DND-41 (cell line): ENCODE data around the gene NEAT1.

ENCODE experiments used
- ATAC-seq: fragments of 200-7000 bp; cut with Tn5 transposase; 3 replicates; pipeline ENCODE4 v1.9.1; 2021; ENCODE audit warnings: low read depth; ENCODE audit not compliant: insufficient read depth
- DNase-seq: peaks from one replicate; pipeline ENCODE4 v3.0.0-alpha.2; 2020
- H2AFZ ChIP-seq: 2 replicates; pipeline ENCODE4 v1.6.0; 2012; ENCODE audit warnings: low read depth, low read length
- H3K27ac ChIP-seq: 2 replicates; pipeline ENCODE4 v1.5.1; 2012; ENCODE audit warnings: low read length, inconsistent platforms
- H3K27me3 ChIP-seq: fragments of 200-600 bp; sonication (generic); 2 replicates; pipeline ENCODE4 v1.6.0; 2012; ENCODE audit warnings: low read length, mild to moderate bottlenecking, inconsistent platforms; ENCODE audit not compliant: insufficient read depth, poor library complexity
- H3K36me3 ChIP-seq: 2 replicates; pipeline ENCODE4 v1.5.1; 2012; ENCODE audit warnings: low read length, inconsistent platforms; ENCODE audit not compliant: insufficient read depth
- H3K4me1 ChIP-seq: 2 replicates; pipeline ENCODE4 v1.5.1; 2012; ENCODE audit warnings: mild to moderate bottlenecking, low read length; ENCODE audit not compliant: insufficient read depth
- H3K4me2 ChIP-seq: 2 replicates; pipeline ENCODE4 v1.6.0; 2012; ENCODE audit warnings: mild to moderate bottlenecking, moderate library complexity, low read length, inconsistent platforms; ENCODE audit not compliant: insufficient read depth
- H3K4me3 ChIP-seq, 2 experiments: fragments of 200-600 bp in 1 of 2; shearing (Covaris generic) in 1 of 2; 2 replicates each; pipeline ENCODE4 v1.5.1; 2012 to 2016; ENCODE audit warnings: inconsistent platforms in 2 of 2, low read length in 2 of 2, mild to moderate bottlenecking in 2 of 2, low read depth in 1 of 2, moderate library complexity in 1 of 2
- H3K79me2 ChIP-seq: 2 replicates; pipeline ENCODE4 v1.6.0; 2012; ENCODE audit warnings: low read length, inconsistent platforms; ENCODE audit not compliant: insufficient read depth
- H3K9ac ChIP-seq: 2 replicates; pipeline ENCODE4 v1.6.0; 2012; ENCODE audit warnings: low read depth, mild to moderate bottlenecking, inconsistent platforms, low read length, moderate library complexity
- H3K9me3 ChIP-seq: 2 replicates; pipeline ENCODE4 v1.5.1; 2012; ENCODE audit warnings: low read length, moderate library complexity, mild to moderate bottlenecking, inconsistent platforms; ENCODE audit not compliant: insufficient read depth, severe bottlenecking
- H4K20me1 ChIP-seq: 2 replicates; pipeline ENCODE4 v1.6.0; 2012; ENCODE audit warnings: low read length; ENCODE audit not compliant: insufficient read depth
- EZH2 ChIP-seq: IDR thresholded peaks from 3 replicates; pipeline ENCODE4 v1.6.1; 2012; ENCODE audit warnings: borderline replicate concordance, low read depth, mild to moderate bottlenecking, moderate library complexity, low read length, inconsistent platforms; ENCODE audit not compliant: severe bottlenecking
- TF ChIP-seq, protein P1 (sequence below): IDR thresholded peaks from 2 replicates; pipeline ENCODE4 v1.5.1; 2012; ENCODE audit warnings: borderline replicate concordance, low read length, moderate library complexity, mild to moderate bottlenecking; ENCODE audit not compliant: poor library complexity, severe bottlenecking; ENCODE audit errors: extremely low read depth

The NEAT1 gene

DNA sequence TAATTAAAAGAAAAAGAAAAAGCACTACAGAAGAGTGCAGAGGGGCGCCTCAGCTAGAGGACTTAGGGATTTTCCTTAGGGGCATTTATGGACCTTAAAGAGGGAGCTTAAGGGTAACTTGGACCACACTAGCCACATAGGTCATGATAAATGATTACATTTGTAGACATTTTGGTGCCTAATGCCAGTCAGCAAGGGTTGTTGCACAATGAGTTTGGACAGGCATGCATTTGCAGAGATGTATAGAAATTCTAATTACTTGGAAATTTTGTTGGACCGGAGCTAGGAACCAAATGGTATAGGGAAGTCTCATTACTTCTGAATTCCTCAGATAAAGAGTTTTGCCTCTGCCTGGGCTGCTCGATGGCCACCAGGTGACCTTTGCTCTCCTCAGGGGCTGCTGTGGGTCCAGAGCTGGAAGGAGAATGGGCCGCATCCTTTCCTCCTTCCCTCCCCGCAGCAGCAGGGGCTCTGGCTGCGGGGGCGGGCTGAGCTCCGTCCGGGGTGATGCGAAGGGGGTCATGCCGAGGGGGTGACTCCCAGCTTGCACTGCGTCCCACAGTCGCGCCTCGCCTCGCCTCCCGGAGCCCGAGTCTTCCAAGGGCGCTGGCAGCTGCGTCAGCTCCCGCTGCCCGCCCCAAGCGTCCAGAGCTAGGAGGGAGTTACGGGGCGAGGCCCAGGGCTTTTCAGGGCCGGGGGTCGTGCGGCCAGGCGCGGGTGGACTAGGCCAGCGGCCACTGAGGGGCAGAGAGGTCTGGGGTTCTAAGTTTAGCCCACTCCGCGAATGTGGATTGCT, 56.0 kb downstream of the NEAT1 start:
- ATAC-seq (no peak), DNase-seq (no peak)
- Histone ChIP-seq H3K4me1 (peaks cover 21% of the 10 kb centered on the region), H3K4me3 (peak overlapping the region in 1 of 2 experiments; percentile 68; a peak in 2 of 4 replicates), H3K27ac (peak overlapping the region; percentile 68), H3K9me3 (no peaks in the 10 kb centered on the region), H2AFZ (peak overlapping the region; percentile 41; the same call in 1 of the 2 replicates), H3K9ac (peak overlapping the region; percentile 88), H3K27me3 (no peaks in the 10 kb centered on the region), H4K20me1 (no peaks in the 10 kb centered on the region), H3K4me2 (peak overlapping the region; percentile 72; the same call in 1 of the 2 replicates), H3K36me3 (no peaks in the 10 kb centered on the region; the same call in 1 of the 2 replicates), H3K79me2 (peaks cover 25% of the 10 kb centered on the region)
- TF ChIP-seq, protein P1, sequence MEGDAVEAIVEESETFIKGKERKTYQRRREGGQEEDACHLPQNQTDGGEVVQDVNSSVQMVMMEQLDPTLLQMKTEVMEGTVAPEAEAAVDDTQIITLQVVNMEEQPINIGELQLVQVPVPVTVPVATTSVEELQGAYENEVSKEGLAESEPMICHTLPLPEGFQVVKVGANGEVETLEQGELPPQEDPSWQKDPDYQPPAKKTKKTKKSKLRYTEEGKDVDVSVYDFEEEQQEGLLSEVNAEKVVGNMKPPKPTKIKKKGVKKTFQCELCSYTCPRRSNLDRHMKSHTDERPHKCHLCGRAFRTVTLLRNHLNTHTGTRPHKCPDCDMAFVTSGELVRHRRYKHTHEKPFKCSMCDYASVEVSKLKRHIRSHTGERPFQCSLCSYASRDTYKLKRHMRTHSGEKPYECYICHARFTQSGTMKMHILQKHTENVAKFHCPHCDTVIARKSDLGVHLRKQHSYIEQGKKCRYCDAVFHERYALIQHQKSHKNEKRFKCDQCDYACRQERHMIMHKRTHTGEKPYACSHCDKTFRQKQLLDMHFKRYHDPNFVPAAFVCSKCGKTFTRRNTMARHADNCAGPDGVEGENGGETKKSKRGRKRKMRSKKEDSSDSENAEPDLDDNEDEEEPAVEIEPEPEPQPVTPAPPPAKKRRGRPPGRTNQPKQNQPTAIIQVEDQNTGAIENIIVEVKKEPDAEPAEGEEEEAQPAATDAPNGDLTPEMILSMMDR: no peak
- no peak for TF ChIP-seq EZH2

DNA sequence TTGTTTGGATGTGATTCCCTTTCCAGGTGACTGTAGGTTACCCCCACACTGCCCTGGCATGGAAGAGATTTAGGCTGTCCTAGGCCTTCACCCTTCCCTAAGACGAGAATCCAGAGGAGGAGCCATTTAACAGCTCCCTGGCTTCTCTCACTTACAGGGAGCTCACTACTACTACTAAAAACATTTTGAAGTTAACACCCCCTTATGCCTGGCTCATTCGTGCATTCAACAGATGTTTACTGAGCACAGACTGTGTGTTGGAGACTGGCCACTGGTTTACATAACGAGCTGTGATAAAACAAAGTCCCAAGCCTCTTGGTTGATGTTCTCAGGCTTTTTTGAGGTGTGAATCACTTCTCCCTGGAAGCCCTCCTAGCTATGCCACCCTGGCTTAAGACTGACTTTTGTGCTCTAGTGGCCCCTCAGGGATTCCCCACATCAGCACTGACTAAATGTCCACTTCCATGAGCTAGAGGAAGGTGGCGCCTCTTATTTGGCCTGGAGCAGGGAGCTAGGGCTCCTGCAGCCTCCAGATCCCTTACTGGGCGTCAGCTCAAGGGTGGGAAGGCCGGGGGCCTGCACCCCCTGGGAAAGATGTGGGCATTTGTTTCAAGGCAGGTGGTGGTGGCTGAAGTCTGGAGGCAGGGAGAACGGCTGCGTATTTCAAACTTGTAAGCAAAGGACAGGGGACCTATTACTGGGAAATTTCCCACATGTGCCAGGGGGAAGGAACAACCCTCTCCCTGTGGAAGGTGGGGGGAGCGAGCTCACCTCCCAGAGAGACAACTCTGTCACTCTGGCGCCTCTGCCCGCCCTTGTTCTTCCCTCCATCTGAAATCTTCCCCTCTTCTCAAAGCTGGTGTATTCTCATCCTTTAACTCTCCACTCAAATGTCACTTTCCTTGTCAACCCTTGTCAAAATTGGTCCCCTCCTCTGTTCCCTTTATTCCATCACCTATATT, 56.9 kb downstream of the NEAT1 start:
- Histone ChIP-seq H4K20me1 (no peaks in the 10 kb centered on the region), H3K9ac (no peak overlapping the region), H3K27ac (no peak overlapping the region), H3K79me2 (peaks cover 25% of the 10 kb centered on the region), H3K9me3 (no peaks in the 10 kb centered on the region), H2AFZ (no peak overlapping the region), H3K4me3 (no peak overlapping the region), H3K4me2 (no peak overlapping the region), H3K4me1 (peaks cover 21% of the 10 kb centered on the region), H3K36me3 (no peaks in the 10 kb centered on the region; the same call in 1 of the 2 replicates), H3K27me3 (no peaks in the 10 kb centered on the region)
- no peak for TF ChIP-seq EZH2
- TF ChIP-seq, protein P1: no peak
- ATAC-seq: no peak
- DNase-seq: no peak

DNA sequence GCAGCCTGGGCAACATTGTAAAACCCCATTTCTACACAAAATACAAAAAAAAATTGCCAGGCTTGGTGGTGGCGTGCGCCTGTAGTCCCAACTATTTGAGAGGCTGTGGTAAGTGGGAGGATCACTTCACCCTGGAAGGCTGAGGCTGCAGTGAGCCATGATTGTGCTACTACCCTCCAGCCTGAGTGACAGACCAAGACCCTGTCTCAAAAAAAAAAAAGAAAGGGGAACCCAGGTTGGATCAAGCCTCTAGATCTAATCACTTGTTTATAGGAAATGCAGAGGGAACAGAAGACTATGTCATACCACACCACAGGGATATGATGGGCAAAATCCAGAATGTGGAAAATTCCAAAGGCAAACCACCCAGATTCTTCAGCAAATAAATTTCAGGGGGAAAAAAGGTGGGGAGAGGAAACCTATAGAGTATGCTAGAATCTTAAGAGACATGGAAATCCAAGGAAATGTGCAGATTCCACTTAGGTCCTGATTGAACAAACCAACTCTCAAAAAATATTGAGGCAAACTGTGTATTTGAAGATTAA, 59.8 kb downstream of the NEAT1 start:
- no peak overlapping the region for H3K9ac ChIP-seq
- H3K9me3 ChIP-seq: no peaks in the 10 kb centered on the region
- no peaks in the 10 kb centered on the region for H4K20me1 ChIP-seq
- ATAC-seq (no peak), DNase-seq (no peak)
- TF ChIP-seq, protein P1: no peak
- no peak for TF ChIP-seq EZH2
- peaks cover 12% of the 10 kb centered on the region for H3K79me2 ChIP-seq
- no peak overlapping the region for H3K4me3 ChIP-seq
- no peak overlapping the region for H3K27ac ChIP-seq
- H3K4me2 ChIP-seq: no peak overlapping the region
- no peak overlapping the region for H2AFZ ChIP-seq
- no peaks in the 10 kb centered on the region for H3K27me3 ChIP-seq
- peaks cover 14% of the 10 kb centered on the region for H3K4me1 ChIP-seq
- no peaks in the 10 kb centered on the region for H3K36me3 ChIP-seq
